Glutamatergic neuron (in vitro differentiated cells): ENCODE results near the gene NR2F6. TPM values are rescaled to one million over a fixed set of nuclear protein-coding genes. Genes with fewer than 3 reads are reported as not detected.

Experiments used
- DNase-seq: peaks from one replicate; pipeline ENCODE4 v3.0.0; 2022
- H3K27ac Mint-ChIP-seq: one replicate; pipeline ENCODE4 v1.8.0; 2020; ENCODE audit warnings: mild to moderate bottlenecking, mixed read lengths, inconsistent platforms; ENCODE audit not compliant: unreplicated experiment
- H3K27me3 Mint-ChIP-seq: one replicate; pipeline ENCODE4 v1.8.0; 2020; ENCODE audit warnings: mild to moderate bottlenecking, moderate library complexity, mixed read lengths, inconsistent platforms; ENCODE audit not compliant: unreplicated experiment
- H3K36me3 Mint-ChIP-seq: one replicate; pipeline ENCODE4 v1.8.0; 2020; ENCODE audit warnings: mild to moderate bottlenecking, mixed read lengths, inconsistent platforms; ENCODE audit not compliant: unreplicated experiment
- H3K4me1 Mint-ChIP-seq: one replicate; pipeline ENCODE4 v1.8.0; 2020; ENCODE audit warnings: mild to moderate bottlenecking, low read depth, mixed read lengths, inconsistent platforms; ENCODE audit not compliant: unreplicated experiment
- H3K4me3 Mint-ChIP-seq: one replicate; pipeline ENCODE4 v1.8.0; 2020; ENCODE audit warnings: mild to moderate bottlenecking, mixed read lengths, inconsistent platforms; ENCODE audit not compliant: unreplicated experiment
- H3K9me3 Mint-ChIP-seq: one replicate; pipeline ENCODE4 v1.8.0; 2020; ENCODE audit warnings: mild to moderate bottlenecking, moderate library complexity, mixed read lengths, inconsistent platforms; ENCODE audit not compliant: unreplicated experiment
- CTCF ChIP-seq: fragments of 200-600 bp; sonication (generic); IDR thresholded peaks from one replicate; pipeline ENCODE4 v1.5.0; 2021; ENCODE audit not compliant: partially characterized antibody, unreplicated experiment
- total RNA-seq: library from RNA; stranded (reverse); fragmentation: NEBNext Ultra II Directional; extraction: Animal tissue kit (Norgen Biotek cat#: 25700); gene quantifications from one replicate; pipeline ENCODE4 v1.2.1, GENCODE V29; 2021; ENCODE audit not compliant: unreplicated experiment

Gene NR2F6
- total RNA-seq, 1 donor from 2014 or later: 109 TPM

GRCh38 chr19:17202249-17202648 lies 43.5 kb downstream of the NR2F6 start:
- no peak overlapping the region for H3K4me3 Mint-ChIP-seq
- TF ChIP-seq CTCF: no peak
- DNase-seq: no peak
- H3K27me3 Mint-ChIP-seq: peaks cover 9% of the 10 kb centered on the region
- peaks cover 5% of the 10 kb centered on the region for H3K9me3 Mint-ChIP-seq
- H3K27ac Mint-ChIP-seq: no peak overlapping the region
- peaks cover 13% of the 10 kb centered on the region for H3K36me3 Mint-ChIP-seq
- H3K4me1 Mint-ChIP-seq: no peaks in the 10 kb centered on the region

GRCh38 chr19:17200408-17201079 lies 45.2 kb downstream of the NR2F6 start:
- TF ChIP-seq CTCF: no peak
- Mint-ChIP-seq H3K4me1 (no peaks in the 10 kb centered on the region), H3K27ac (no peak overlapping the region), H3K36me3 (peaks cover 22% of the 10 kb centered on the region), H3K27me3 (peaks cover 7% of the 10 kb centered on the region), H3K9me3 (peaks cover 8% of the 10 kb centered on the region), H3K4me3 (no peak overlapping the region)
- no peak for DNase-seq

- peaks cover 7% of the 10 kb centered on the region for H3K9me3 Mint-ChIP-seq
- no peak overlapping the region for H3K4me3 Mint-ChIP-seq
- H3K4me1 Mint-ChIP-seq: no peaks in the 10 kb centered on the region
- DNase-seq: no peak
- TF ChIP-seq CTCF: no peak
- peaks cover 9% of the 10 kb centered on the region for H3K27me3 Mint-ChIP-seq
- no peak overlapping the region for H3K27ac Mint-ChIP-seq
- H3K36me3 Mint-ChIP-seq: peaks cover 22% of the 10 kb centered on the region
Observed at GRCh38 chr19:17197666-17198065, 48.1 kb downstream of the NR2F6 start.

GRCh38 chr19:17196610-17197009 lies 49.1 kb downstream of the NR2F6 start:
- H3K4me1 Mint-ChIP-seq: no peaks in the 10 kb centered on the region
- DNase-seq: no peak
- H3K9me3 Mint-ChIP-seq: peaks cover 7% of the 10 kb centered on the region
- peaks cover 18% of the 10 kb centered on the region for H3K36me3 Mint-ChIP-seq
- H3K27ac Mint-ChIP-seq: peak overlapping the region; percentile 34
- TF ChIP-seq CTCF: no peak
- no peak overlapping the region for H3K4me3 Mint-ChIP-seq
- H3K27me3 Mint-ChIP-seq: peaks cover 5% of the 10 kb centered on the region

GRCh38 chr19:17195106-17195505 lies 50.6 kb downstream of the NR2F6 start:
- Mint-ChIP-seq H3K36me3 (peaks cover 18% of the 10 kb centered on the region), H3K4me3 (no peak overlapping the region), H3K4me1 (no peaks in the 10 kb centered on the region), H3K27ac (no peak overlapping the region), H3K27me3 (peaks cover 5% of the 10 kb centered on the region), H3K9me3 (peaks cover 4% of the 10 kb centered on the region)
- DNase-seq: no peak
- no peak for TF ChIP-seq CTCF
